Skeletal muscle tissue (tissue), 4 donors: Measurements from ENCODE around the gene RC3H2. TPM values are rescaled to one million over a fixed set of nuclear protein-coding genes. Genes with fewer than 3 reads are reported as not detected.
A peak's percentile ranks its signal among the peaks of the same experiment; 100 is the strongest.

ENCODE experiments used
- H3K27ac ChIP-seq: one replicate; pipeline ENCODE4 v1.7.0; 2013; ENCODE audit warnings: mild to moderate bottlenecking, low read depth, low read length, inconsistent platforms
- H3K27me3 ChIP-seq, 3 donors: one replicate each; pipeline ENCODE4 v1.7.0; 2013; ENCODE audit warnings: low read length in 3 of 3; ENCODE audit not compliant: control insufficient read depth in 3 of 3, insufficient read depth in 3 of 3
- H3K36me3 ChIP-seq, 3 donors: one replicate each; pipeline ENCODE4 v1.7.0; 2013; ENCODE audit warnings: low read length in 3 of 3; ENCODE audit not compliant: control insufficient read depth in 3 of 3, insufficient read depth in 3 of 3
- H3K4me1 ChIP-seq, 3 donors: one replicate each; pipeline ENCODE4 v1.7.0; 2013; ENCODE audit warnings: low read length in 3 of 3, mild to moderate bottlenecking in 3 of 3; ENCODE audit not compliant: control insufficient read depth in 3 of 3, insufficient read depth in 3 of 3
- H3K4me3 ChIP-seq, 3 donors: one replicate each; pipeline ENCODE4 v1.7.0; 2013; ENCODE audit warnings: low read length in 3 of 3
- H3K9ac ChIP-seq, 3 donors: one replicate each; pipeline ENCODE4 v1.7.0; 2013; ENCODE audit warnings: low read length in 3 of 3, mild to moderate bottlenecking in 3 of 3, moderate library complexity in 2 of 3, low read depth in 1 of 3
- H3K9me3 ChIP-seq, 3 donors: one replicate each; pipeline ENCODE4 v1.7.0; 2013; ENCODE audit warnings: low read length in 3 of 3; ENCODE audit not compliant: control insufficient read depth in 3 of 3
- total RNA-seq: library from RNA; depleted of rRNA; stranded (reverse); fragments of >200 nt; gene quantifications from one replicate; pipeline ENCODE4 v1.2.3, GENCODE V29; 2014
- donor health status: Osteomylitis.

The RC3H2 gene
- total RNA-seq, 1 donor from 2014 or later = 35.5 TPM

- Histone ChIP-seq H3K9ac (peak overlapping the region; percentile 95 to 96 (median 95)), H3K4me3 (peak overlapping the region; percentile 97 to 99 (median 98)), H3K9me3 (no peaks in the 10 kb centered on the region), H3K4me1 (peaks cover 10 to 14% (median 10%) of the 10 kb centered on the region in 3 donors), H3K36me3 (peaks cover 2 to 11% (median 9%) of the 10 kb centered on the region in 3 donors), H3K27ac (peak overlapping the region; percentile 94), H3K27me3 (no peaks in the 10 kb centered on the region)
Measured at GRCh38 chr9:122827761-122828093, 77.4 kb downstream of the RC3H2 start.

GRCh38 chr9:122822938-122823337 is 82.2 kb downstream of the RC3H2 start:
- no peak overlapping the region for H3K4me3 ChIP-seq
- no peak overlapping the region for H3K9ac ChIP-seq
- H3K36me3 ChIP-seq = peaks cover 12 to 34% (median 13%) of the 10 kb centered on the region in 3 donors
- H3K4me1 ChIP-seq = peaks cover 21 to 24% (median 23%) of the 10 kb centered on the region in 3 donors
- H3K9me3 ChIP-seq = no peaks in the 10 kb centered on the region
- H3K27me3 ChIP-seq = no peaks in the 10 kb centered on the region
- H3K27ac ChIP-seq = no peak overlapping the region

GRCh38 chr9:122822056-122822455 is 83.1 kb downstream of the RC3H2 start:
- H3K27ac ChIP-seq = peak overlapping the region; percentile 4
- no peaks in the 10 kb centered on the region for H3K9me3 ChIP-seq
- no peak overlapping the region for H3K9ac ChIP-seq
- no peaks in the 10 kb centered on the region for H3K27me3 ChIP-seq
- peaks cover 12 to 34% (median 13%) of the 10 kb centered on the region in 3 donors for H3K36me3 ChIP-seq
- H3K4me1 ChIP-seq = peaks cover 14 to 20% (median 19%) of the 10 kb centered on the region in 3 donors
- no peak overlapping the region for H3K4me3 ChIP-seq

GRCh38 chr9:122821278-122821943 is 83.7 kb downstream of the RC3H2 start:
- H3K9ac ChIP-seq = peak overlapping the region in 1 of 3 donors; percentile 20
- peak overlapping the region; percentile 4 for H3K27ac ChIP-seq
- no peaks in the 10 kb centered on the region for H3K27me3 ChIP-seq
- H3K4me3 ChIP-seq = no peak overlapping the region
- peaks cover 8 to 14% (median 13%) of the 10 kb centered on the region in 3 donors for H3K4me1 ChIP-seq
- peaks cover 12 to 34% (median 13%) of the 10 kb centered on the region in 3 donors for H3K36me3 ChIP-seq
- H3K9me3 ChIP-seq = no peaks in the 10 kb centered on the region

GRCh38 chr9:122820490-122820845 is 84.7 kb downstream of the RC3H2 start:
- no peak overlapping the region for H3K4me3 ChIP-seq
- H3K27me3 ChIP-seq = no peaks in the 10 kb centered on the region
- H3K9me3 ChIP-seq = no peaks in the 10 kb centered on the region
- no peak overlapping the region for H3K27ac ChIP-seq
- no peak overlapping the region for H3K9ac ChIP-seq
- H3K36me3 ChIP-seq = peaks cover 12 to 31% (median 13%) of the 10 kb centered on the region in 3 donors
- peaks cover 11 to 14% (median 13%) of the 10 kb centered on the region in 3 donors for H3K4me1 ChIP-seq

GRCh38 chr9:122819791-122820489 is 85.2 kb downstream of the RC3H2 start:
- Histone ChIP-seq H3K4me1 (peaks cover 12 to 14% (median 13%) of the 10 kb centered on the region in 3 donors), H3K27me3 (no peaks in the 10 kb centered on the region), H3K27ac (peak overlapping the region; percentile 1), H3K4me3 (no peak overlapping the region), H3K9me3 (no peaks in the 10 kb centered on the region), H3K36me3 (peaks cover 12 to 31% (median 13%) of the 10 kb centered on the region in 3 donors), H3K9ac (no peak overlapping the region)

GRCh38 chr9:122819326-122819725 is 85.8 kb downstream of the RC3H2 start:
- no peaks in the 10 kb centered on the region for H3K27me3 ChIP-seq
- H3K4me1 ChIP-seq = peaks cover 12 to 14% (median 13%) of the 10 kb centered on the region in 3 donors
- peaks cover 12 to 31% (median 12%) of the 10 kb centered on the region in 3 donors for H3K36me3 ChIP-seq
- no peak overlapping the region for H3K9ac ChIP-seq
- no peaks in the 10 kb centered on the region for H3K9me3 ChIP-seq
- peak overlapping the region; percentile 1 for H3K27ac ChIP-seq
- no peak overlapping the region for H3K4me3 ChIP-seq

- no peak overlapping the region for H3K4me3 ChIP-seq
Measured at GRCh38 chr9:122816163-122816867, 88.8 kb downstream of the RC3H2 start.

GRCh38 chr9:122815544-122815943 is 89.6 kb downstream of the RC3H2 start:
- Histone ChIP-seq H3K4me3 (no peak overlapping the region), H3K4me1 (peaks cover 6 to 8% (median 6%) of the 10 kb centered on the region in 3 donors), H3K27ac (no peak overlapping the region), H3K36me3 (peaks cover 0 to 12% (median 5%) of the 10 kb centered on the region in 3 donors), H3K27me3 (no peaks in the 10 kb centered on the region), H3K9me3 (no peaks in the 10 kb centered on the region), H3K9ac (no peak overlapping the region)

More at GRCh38 chr9:122816163-122816867, 88.8 kb downstream of the RC3H2 start:
- H3K36me3 ChIP-seq = peaks cover 0 to 12% (median 5%) of the 10 kb centered on the region in 3 donors
- H3K27ac ChIP-seq = no peak overlapping the region
- no peaks in the 10 kb centered on the region for H3K27me3 ChIP-seq
- H3K9me3 ChIP-seq = no peaks in the 10 kb centered on the region
- peak overlapping the region in 1 of 3 donors; percentile 33 for H3K9ac ChIP-seq
- peaks cover 6 to 8% (median 7%) of the 10 kb centered on the region in 3 donors for H3K4me1 ChIP-seq
